DOHH2 (cell line): ENCODE measurements around the gene TTC32.

Experiments
- CTCF ChIP-seq: fragments of 200-600 bp; sonication (generic); IDR thresholded peaks from one replicate; pipeline ENCODE4 v1.5.1; 2014; ENCODE audit warnings: antibody characterized with exemption, mild to moderate bottlenecking, low read depth, low read length; ENCODE audit not compliant: poor library complexity, severe bottlenecking
- EZH2phosphoT487 ChIP-seq: fragments of 200-600 bp; sonication (generic); IDR thresholded peaks from 2 replicates; pipeline ENCODE4 v1.6.1; 2017; ENCODE audit warnings: borderline replicate concordance, mild to moderate bottlenecking, antibody characterized with exemption, low read length, moderate library complexity, mixed read lengths

GRCh38 chr2:19944205-19944845 lies 42.5 kb upstream of the TTC32 start:
- no peak for TF ChIP-seq CTCF
- TF ChIP-seq EZH2phosphoT487 = no peak
